Measurements from ENCODE around the gene USP21. TPM values are rescaled to one million over a fixed set of nuclear protein-coding genes. Genes with fewer than 3 reads are reported as not detected.

The USP21 gene
- total RNA-seq, 3 donors from 2014 or later (not counting 1 experiment from before 2014, with no cell fraction given) = 31.6 to 40.3 (median 35.3) TPM

GRCh38 chr1:161206411-161207140 is 47.3 kb downstream of the USP21 start:
- Histone ChIP-seq H3K4me3 (ENCODE audit: low read length) (no peak overlapping the region), H3K36me3 (ENCODE audit: control insufficient read depth, insufficient read depth, low read length) (peaks cover 55% of the 10 kb centered on the region), H3K9me3 (ENCODE audit: control insufficient read depth, insufficient read depth, low read length) (no peaks in the 10 kb centered on the region), H3K27ac (ENCODE audit: low read length) (no peak overlapping the region), H3K27me3 (ENCODE audit: control insufficient read depth, insufficient read depth, low read length) (no peaks in the 10 kb centered on the region), H3K4me1 (ENCODE audit: control insufficient read depth, insufficient read depth, low read length) (peaks cover 23% of the 10 kb centered on the region)
- no peak for TF ChIP-seq CTCF (IDR thresholded peaks at IDR 0.05)
- H3K4me1 Mint-ChIP-seq = peaks cover 40 to 42% of the 10 kb centered on the region in 2 donors
- DNase-seq (no peak), ATAC-seq (no peak)
- H3K9me3 Mint-ChIP-seq = no peaks in the 10 kb centered on the region
- 95% methylated on average over 12 of the region's 12 CpGs for WGBS (ENCODE audit: insufficient coverage)
- no peak overlapping the region for H3K4me3 Mint-ChIP-seq
- intact Hi-C loops (cut with micrococcal nuclease) = no loop called here
- H3K36me3 Mint-ChIP-seq = peaks cover 22% of the 10 kb centered on the region
- H3K27me3 Mint-ChIP-seq (ENCODE audit: low read depth in 2 of 2) = no peaks in the 10 kb centered on the region
- H3K27ac Mint-ChIP-seq = peak overlapping the region in 1 of 2 donors; percentile 38

- H3K9me3 ChIP-seq (ENCODE audit: control insufficient read depth, insufficient read depth, low read length) = no peaks in the 10 kb centered on the region
- WGBS (ENCODE audit: insufficient coverage) = 94% methylated on average over 8 of the region's 8 CpGs
- peaks cover 61% of the 10 kb centered on the region for H3K36me3 ChIP-seq (ENCODE audit: control insufficient read depth, insufficient read depth, low read length)
- no peak overlapping the region for H3K4me3 ChIP-seq (ENCODE audit: low read length)
- Mint-ChIP-seq H3K4me1 (peaks cover 36 to 38% of the 10 kb centered on the region in 2 donors), H3K36me3 (peaks cover 22% of the 10 kb centered on the region), H3K27ac (no peak overlapping the region), H3K4me3 (no peak overlapping the region), H3K9me3 (no peaks in the 10 kb centered on the region), H3K27me3 (ENCODE audit: low read depth in 2 of 2) (no peaks in the 10 kb centered on the region)
- ATAC-seq (no peak), DNase-seq (no peak)
- no peak overlapping the region for H3K27ac ChIP-seq (ENCODE audit: low read length)
- H3K4me1 ChIP-seq (ENCODE audit: control insufficient read depth, insufficient read depth, low read length) = peaks cover 19% of the 10 kb centered on the region
- H3K27me3 ChIP-seq (ENCODE audit: control insufficient read depth, insufficient read depth, low read length) = no peaks in the 10 kb centered on the region
- no peak for TF ChIP-seq CTCF (IDR thresholded peaks at IDR 0.05)
- intact Hi-C loops (cut with micrococcal nuclease) = no loop called here
Observed at GRCh38 chr1:161207173-161207572, 47.9 kb downstream of the USP21 start.

DNA sequence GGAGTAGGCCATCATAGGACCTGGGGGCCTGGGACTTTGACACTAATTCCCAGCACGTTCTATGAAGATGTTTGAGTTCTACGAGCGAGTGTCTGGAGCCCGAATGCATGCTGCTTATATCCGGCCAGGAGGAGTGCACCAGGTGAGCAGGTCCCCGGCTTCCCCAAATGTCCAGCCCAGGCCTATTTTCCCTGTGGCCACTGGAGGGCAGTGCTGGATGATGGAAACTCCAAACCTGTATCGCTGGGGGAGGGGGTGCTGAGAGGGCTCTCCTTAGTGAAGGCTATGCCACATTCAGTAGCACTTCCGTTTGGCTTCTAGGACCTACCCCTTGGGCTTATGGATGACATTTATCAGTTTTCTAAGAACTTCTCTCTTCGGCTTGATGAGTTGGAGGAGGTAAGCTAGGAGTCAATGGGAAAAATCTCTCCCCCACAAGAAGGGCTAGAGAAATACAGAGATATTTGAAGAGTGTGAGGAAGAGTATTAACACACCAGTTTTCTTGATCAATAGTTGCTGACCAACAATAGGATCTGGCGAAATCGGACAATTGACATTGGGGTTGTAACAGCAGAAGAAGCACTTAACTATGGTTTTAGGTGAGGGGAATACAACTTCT is 50.6 kb downstream of the USP21 start:
- peaks cover 72% of the 10 kb centered on the region for H3K36me3 ChIP-seq (ENCODE audit: control insufficient read depth, insufficient read depth, low read length)
- DNase-seq = peak; percentile 74 to 86
- H3K27ac ChIP-seq (ENCODE audit: low read length) = no peak overlapping the region
- H3K36me3 Mint-ChIP-seq = peaks cover 22% of the 10 kb centered on the region
- intact Hi-C loops (cut with micrococcal nuclease) = loop anchor here (1.0 to 10.0 kb wide), 4 partner anchors 15 to 525 kb away; partner anchors contain the start of gene FCGR3A
- WGBS (ENCODE audit: insufficient coverage) = 47% methylated on average over 10 of the region's 11 CpGs
- H3K27ac Mint-ChIP-seq = peak overlapping the region; percentile 77 to 87
- H3K4me1 Mint-ChIP-seq = peaks cover 38 to 45% of the 10 kb centered on the region in 2 donors
- H3K4me3 ChIP-seq (ENCODE audit: low read length) = no peak overlapping the region
- ATAC-seq = peak; percentile 96 to 100 (median 99)
- peak; percentile 77 for TF ChIP-seq CTCF (IDR thresholded peaks at IDR 0.05)
- H3K9me3 Mint-ChIP-seq = no peaks in the 10 kb centered on the region
- peaks cover 16% of the 10 kb centered on the region for H3K4me1 ChIP-seq (ENCODE audit: control insufficient read depth, insufficient read depth, low read length)
- H3K27me3 Mint-ChIP-seq (ENCODE audit: low read depth in 2 of 2) = no peaks in the 10 kb centered on the region
- H3K9me3 ChIP-seq (ENCODE audit: control insufficient read depth, insufficient read depth, low read length) = no peaks in the 10 kb centered on the region
- peak overlapping the region; percentile 52 for H3K4me3 Mint-ChIP-seq
- no peaks in the 10 kb centered on the region for H3K27me3 ChIP-seq (ENCODE audit: control insufficient read depth, insufficient read depth, low read length)
